ENCODE results near the gene CACUL1. TPM values are rescaled to one million over a fixed set of nuclear protein-coding genes. Genes with fewer than 3 reads are reported as not detected.

CACUL1 gene
- 10.5 to 13.7 TPM (median 11.7 TPM) in 5 replicates for total RNA-seq (2022; extraction: Qiagen RNA extraction)

GRCh38 chr10:118754556-118755423 is at the start of gene CACUL1:
Gene CACUL1 (minus strand): TSS chr10:118754970. CDS start chr10:118754762, 208 bp downstream.

Other genes starting within 250 kb of the CACUL1 start
- not detected in 5 replicates for gene PRLHR, start 159.3 kb downstream of the CACUL1 start, total RNA-seq (2022; extraction: Qiagen RNA extraction)

Data from A549 treated with Mapracorat at 1 μM for 4 hours (cell line).